Measurements from ENCODE around the gene CFAP107.

DNA sequence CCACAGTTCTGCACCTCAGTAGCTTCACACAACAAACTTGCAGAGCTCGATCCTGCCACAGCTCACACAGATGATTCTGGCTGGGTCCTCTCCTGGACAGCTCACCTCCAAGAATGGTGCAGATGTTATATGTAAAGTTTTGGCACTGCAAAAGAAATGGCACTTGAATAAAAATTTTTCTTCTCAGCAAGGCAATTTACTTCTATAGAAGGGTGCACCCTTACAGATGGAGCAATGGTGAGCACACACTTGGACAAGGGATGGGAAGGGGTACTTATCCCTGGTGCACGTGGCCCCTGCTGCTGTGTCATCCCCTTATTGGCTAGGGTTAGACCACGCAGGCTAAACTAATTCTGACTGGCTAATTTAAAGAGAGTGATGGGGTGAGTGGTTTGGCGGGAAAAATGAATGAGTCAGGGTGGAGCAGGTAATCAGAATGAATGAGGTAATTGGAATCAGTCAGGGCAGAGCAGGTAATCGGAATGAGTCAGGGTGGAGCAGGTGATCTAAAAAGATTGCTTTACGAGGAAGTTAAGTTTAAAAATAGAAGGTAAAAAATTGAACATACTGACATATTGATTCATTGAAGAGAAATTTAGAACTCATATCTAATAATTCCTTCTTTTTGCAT, 42.1 kb upstream of the CFAP107 start:
- TF ChIP-seq POLR2A (IDR thresholded peaks at IDR 0.05), result no peak
- TF ChIP-seq, protein P1, sequence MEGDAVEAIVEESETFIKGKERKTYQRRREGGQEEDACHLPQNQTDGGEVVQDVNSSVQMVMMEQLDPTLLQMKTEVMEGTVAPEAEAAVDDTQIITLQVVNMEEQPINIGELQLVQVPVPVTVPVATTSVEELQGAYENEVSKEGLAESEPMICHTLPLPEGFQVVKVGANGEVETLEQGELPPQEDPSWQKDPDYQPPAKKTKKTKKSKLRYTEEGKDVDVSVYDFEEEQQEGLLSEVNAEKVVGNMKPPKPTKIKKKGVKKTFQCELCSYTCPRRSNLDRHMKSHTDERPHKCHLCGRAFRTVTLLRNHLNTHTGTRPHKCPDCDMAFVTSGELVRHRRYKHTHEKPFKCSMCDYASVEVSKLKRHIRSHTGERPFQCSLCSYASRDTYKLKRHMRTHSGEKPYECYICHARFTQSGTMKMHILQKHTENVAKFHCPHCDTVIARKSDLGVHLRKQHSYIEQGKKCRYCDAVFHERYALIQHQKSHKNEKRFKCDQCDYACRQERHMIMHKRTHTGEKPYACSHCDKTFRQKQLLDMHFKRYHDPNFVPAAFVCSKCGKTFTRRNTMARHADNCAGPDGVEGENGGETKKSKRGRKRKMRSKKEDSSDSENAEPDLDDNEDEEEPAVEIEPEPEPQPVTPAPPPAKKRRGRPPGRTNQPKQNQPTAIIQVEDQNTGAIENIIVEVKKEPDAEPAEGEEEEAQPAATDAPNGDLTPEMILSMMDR (IDR thresholded peaks at IDR 0.05), result no peak
